ENCODE data around the gene MAPT.

Gene MAPT

GRCh38 chr17:45992904-45993303 is 98.5 kb downstream of the MAPT start:
- Histone ChIP-seq H3K79me2 (ENCODE audit: control insufficient read depth, low read length) (no peaks in the 10 kb centered on the region), H4K20me1 (ENCODE audit: control insufficient read depth, insufficient read depth, low read depth, low read length) (no peaks in the 10 kb centered on the region), H3K36me3 (ENCODE audit: control insufficient read depth, low read length) (no peaks in the 10 kb centered on the region), H3K4me1 (ENCODE audit: control insufficient read depth, low read length) (no peaks in the 10 kb centered on the region), H3K9me2 (replicated peaks; ENCODE audit: control insufficient read depth, low read length) (no peaks in the 10 kb centered on the region), H3K27me3 (ENCODE audit: control insufficient read depth, low read length) (no peaks in the 10 kb centered on the region), H3K9me3 (ENCODE audit: control insufficient read depth, insufficient read depth, low read length) (no peaks in the 10 kb centered on the region), H3K27ac (ENCODE audit: low read depth, low read length) (no peak overlapping the region), H3K4me3 (ENCODE audit: low read length) (no peak overlapping the region), H3K4me2 (ENCODE audit: low read length) (no peak overlapping the region), H3F3A (ENCODE audit: control insufficient read depth, insufficient read depth) (no peaks in the 10 kb centered on the region)
- TF ChIP-seq EZH2phosphoT487 (IDR thresholded peaks at IDR 0.05; ENCODE audit: borderline replicate concordance, low read length) (no peak), CTCF (IDR thresholded peaks at IDR 0.05; ENCODE audit: low read depth, low read length, poor library complexity, severe bottlenecking) (no peak)

GRCh38 chr17:45993962-45994627 is 99.7 kb downstream of the MAPT start:
- peaks cover 1% of the 10 kb centered on the region; the same call in 1 of the 2 replicates for H3K27me3 ChIP-seq (ENCODE audit: control insufficient read depth, low read length)
- no peaks in the 10 kb centered on the region for H4K20me1 ChIP-seq (ENCODE audit: control insufficient read depth, insufficient read depth, low read depth, low read length)
- H3K4me1 ChIP-seq (ENCODE audit: control insufficient read depth, low read length), result no peaks in the 10 kb centered on the region
- H3K9me2 ChIP-seq (replicated peaks; ENCODE audit: control insufficient read depth, low read length), result no peaks in the 10 kb centered on the region
- no peaks in the 10 kb centered on the region for H3K36me3 ChIP-seq (ENCODE audit: control insufficient read depth, low read length)
- TF ChIP-seq CTCF (IDR thresholded peaks at IDR 0.05; ENCODE audit: low read depth, low read length, poor library complexity, severe bottlenecking) (no peak), EZH2phosphoT487 (IDR thresholded peaks at IDR 0.05; ENCODE audit: borderline replicate concordance, low read length) (no peak)
- H3K4me3 ChIP-seq (ENCODE audit: low read length), result no peak overlapping the region
- no peaks in the 10 kb centered on the region for H3F3A ChIP-seq (ENCODE audit: control insufficient read depth, insufficient read depth)
- H3K79me2 ChIP-seq (ENCODE audit: control insufficient read depth, low read length), result no peaks in the 10 kb centered on the region
- H3K4me2 ChIP-seq (ENCODE audit: low read length), result no peak overlapping the region
- H3K9me3 ChIP-seq (ENCODE audit: control insufficient read depth, insufficient read depth, low read length), result no peaks in the 10 kb centered on the region
- no peak overlapping the region for H3K27ac ChIP-seq (ENCODE audit: low read depth, low read length)

GRCh38 chr17:45994987-45995386 is 100.6 kb downstream of the MAPT start:
- Histone ChIP-seq H3K27me3 (ENCODE audit: control insufficient read depth, low read length) (peaks cover 3% of the 10 kb centered on the region; the same call in 1 of the 2 replicates), H3F3A (ENCODE audit: control insufficient read depth, insufficient read depth) (no peaks in the 10 kb centered on the region), H3K4me2 (ENCODE audit: low read length) (no peak overlapping the region), H3K79me2 (ENCODE audit: control insufficient read depth, low read length) (no peaks in the 10 kb centered on the region), H3K9me3 (ENCODE audit: control insufficient read depth, insufficient read depth, low read length) (no peaks in the 10 kb centered on the region), H3K4me3 (ENCODE audit: low read length) (no peak overlapping the region), H3K9me2 (replicated peaks; ENCODE audit: control insufficient read depth, low read length) (no peaks in the 10 kb centered on the region), H4K20me1 (ENCODE audit: control insufficient read depth, insufficient read depth, low read depth, low read length) (no peaks in the 10 kb centered on the region), H3K36me3 (ENCODE audit: control insufficient read depth, low read length) (no peaks in the 10 kb centered on the region), H3K4me1 (ENCODE audit: control insufficient read depth, low read length) (no peaks in the 10 kb centered on the region), H3K27ac (ENCODE audit: low read depth, low read length) (no peak overlapping the region)
- TF ChIP-seq CTCF (IDR thresholded peaks at IDR 0.05; ENCODE audit: low read depth, low read length, poor library complexity, severe bottlenecking), result no peak
- no peak for TF ChIP-seq EZH2phosphoT487 (IDR thresholded peaks at IDR 0.05; ENCODE audit: borderline replicate concordance, low read length)
